Type B pancreatic cell (in vitro differentiated cells): ENCODE results near the gene CEP83. TPM values are rescaled to one million over a fixed set of nuclear protein-coding genes. Genes with fewer than 3 reads are reported as not detected.
"Not testable (repeated sequence)": the region's sequence is repeated elsewhere in the genome, so short reads cannot be mapped to it uniquely, and the experiment has no call there.

ENCODE experiments used
- DNase-seq: peaks from one replicate; pipeline ENCODE4 v3.0.0; 2021; ENCODE audit warnings: mixed read lengths; ENCODE audit not compliant: unreplicated experiment; ENCODE audit errors: extremely low spot score
- H3K27ac Mint-ChIP-seq: 2 replicates; pipeline ENCODE4 v1.8.0; 2021; ENCODE audit warnings: mild to moderate bottlenecking, mixed read lengths
- H3K27me3 Mint-ChIP-seq: 2 replicates; pipeline ENCODE4 v1.8.0; 2021; ENCODE audit warnings: mixed read lengths
- H3K36me3 Mint-ChIP-seq: 2 replicates; pipeline ENCODE4 v1.8.0; 2021; ENCODE audit warnings: mixed read lengths
- H3K4me1 Mint-ChIP-seq: one replicate; pipeline ENCODE4 v1.8.0; 2021; ENCODE audit warnings: mixed read lengths; ENCODE audit not compliant: unreplicated experiment
- H3K4me3 Mint-ChIP-seq: 2 replicates; pipeline ENCODE4 v1.8.0; 2021; ENCODE audit warnings: mild to moderate bottlenecking, mixed read lengths
- H3K9me3 Mint-ChIP-seq: 2 replicates; pipeline ENCODE4 v1.8.0; 2021; ENCODE audit warnings: mixed read lengths
- total RNA-seq: library from RNA; stranded (reverse); gene quantifications from 2 replicates; pipeline ENCODE4 v1.2.1, GENCODE V29; 2021; ENCODE audit warnings: low replicate concordance
- TF ChIP-seq, protein P1 (sequence below): fragments of 200-600 bp; sonication (generic); conservative IDR thresholded peaks from 2 replicates; pipeline ENCODE4 v1.5.0; 2021; ENCODE audit warnings: antibody characterized with exemption, mild to moderate bottlenecking

Gene CEP83
- total RNA-seq, 1 donor from 2014 or later: 22.1 TPM

DNA sequence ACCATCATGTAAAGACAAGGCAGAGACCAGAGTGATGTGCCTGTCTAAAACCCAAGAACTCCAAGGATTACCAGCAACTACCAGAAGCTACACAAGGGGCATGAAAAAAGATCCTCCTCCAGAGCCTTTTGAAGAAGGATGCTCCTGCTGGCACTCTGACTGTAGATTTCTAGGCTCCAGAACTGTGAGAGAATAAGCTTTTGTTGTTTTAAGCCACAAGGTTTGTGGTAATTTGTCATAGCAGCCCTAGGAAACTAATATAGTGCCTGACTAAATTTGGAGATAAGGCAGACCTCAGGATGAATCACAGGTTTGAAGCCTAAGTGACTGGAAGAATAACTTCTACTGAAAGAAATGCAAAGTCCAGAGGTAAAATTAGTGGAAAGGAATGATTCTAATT, 132.9 kb downstream of the CEP83 start:
- TF ChIP-seq, protein P1, sequence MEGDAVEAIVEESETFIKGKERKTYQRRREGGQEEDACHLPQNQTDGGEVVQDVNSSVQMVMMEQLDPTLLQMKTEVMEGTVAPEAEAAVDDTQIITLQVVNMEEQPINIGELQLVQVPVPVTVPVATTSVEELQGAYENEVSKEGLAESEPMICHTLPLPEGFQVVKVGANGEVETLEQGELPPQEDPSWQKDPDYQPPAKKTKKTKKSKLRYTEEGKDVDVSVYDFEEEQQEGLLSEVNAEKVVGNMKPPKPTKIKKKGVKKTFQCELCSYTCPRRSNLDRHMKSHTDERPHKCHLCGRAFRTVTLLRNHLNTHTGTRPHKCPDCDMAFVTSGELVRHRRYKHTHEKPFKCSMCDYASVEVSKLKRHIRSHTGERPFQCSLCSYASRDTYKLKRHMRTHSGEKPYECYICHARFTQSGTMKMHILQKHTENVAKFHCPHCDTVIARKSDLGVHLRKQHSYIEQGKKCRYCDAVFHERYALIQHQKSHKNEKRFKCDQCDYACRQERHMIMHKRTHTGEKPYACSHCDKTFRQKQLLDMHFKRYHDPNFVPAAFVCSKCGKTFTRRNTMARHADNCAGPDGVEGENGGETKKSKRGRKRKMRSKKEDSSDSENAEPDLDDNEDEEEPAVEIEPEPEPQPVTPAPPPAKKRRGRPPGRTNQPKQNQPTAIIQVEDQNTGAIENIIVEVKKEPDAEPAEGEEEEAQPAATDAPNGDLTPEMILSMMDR: no peak
- no peaks in the 10 kb centered on the region for H3K4me1 Mint-ChIP-seq
- no peak overlapping the region for H3K4me3 Mint-ChIP-seq
- peaks cover 34% of the 10 kb centered on the region for H3K36me3 Mint-ChIP-seq
- DNase-seq: no peak
- H3K27me3 Mint-ChIP-seq: no peaks in the 10 kb centered on the region
- no peak overlapping the region for H3K27ac Mint-ChIP-seq
- H3K9me3 Mint-ChIP-seq: peaks cover 4% of the 10 kb centered on the region

DNA sequence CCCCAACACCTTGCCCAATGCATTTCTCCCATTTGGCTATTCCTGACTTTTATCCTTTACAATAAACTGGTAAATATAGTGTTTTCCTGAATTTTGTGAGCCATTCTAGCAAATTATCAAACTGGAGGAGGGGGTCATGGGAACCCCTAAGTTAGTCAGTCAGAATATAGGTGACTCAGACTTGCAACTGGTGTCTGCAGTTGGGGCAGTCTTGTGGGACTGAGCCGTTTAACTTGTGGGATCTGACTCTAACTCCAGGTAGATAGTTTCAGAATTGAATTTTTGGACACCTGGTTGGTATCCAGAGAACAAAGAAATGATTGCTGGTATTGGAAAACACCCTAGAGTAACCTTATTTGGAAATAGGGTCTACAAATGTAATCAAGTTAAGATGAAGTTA, 133.4 kb downstream of the CEP83 start:
- no peak for DNase-seq
- no peaks in the 10 kb centered on the region for H3K4me1 Mint-ChIP-seq
- TF ChIP-seq, protein P1: no peak
- H3K27me3 Mint-ChIP-seq: no peaks in the 10 kb centered on the region
- H3K27ac Mint-ChIP-seq: no peak overlapping the region
- no peak overlapping the region for H3K4me3 Mint-ChIP-seq
- H3K9me3 Mint-ChIP-seq: peaks cover 8% of the 10 kb centered on the region
- H3K36me3 Mint-ChIP-seq: peaks cover 37% of the 10 kb centered on the region

DNA sequence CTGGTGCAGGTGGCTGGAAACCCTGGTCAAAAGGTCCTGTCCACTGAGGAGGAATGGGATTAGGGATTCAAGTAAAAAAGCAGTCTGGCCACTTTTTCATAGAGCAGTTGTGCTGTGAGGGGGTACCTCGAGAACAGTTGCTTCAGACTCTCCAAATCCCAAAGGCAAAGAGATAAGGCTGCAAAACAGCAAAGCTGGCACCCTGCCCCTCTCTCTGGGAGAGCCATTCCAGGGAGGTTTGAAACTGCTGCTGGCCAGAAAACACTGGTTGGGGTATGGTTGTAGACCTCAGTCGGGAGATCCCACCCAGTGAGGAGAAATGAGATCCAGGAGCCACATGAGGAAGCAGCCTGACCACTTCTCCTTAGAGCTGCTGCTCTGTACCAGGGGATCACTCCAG, 137.3 kb downstream of the CEP83 start:
- Mint-ChIP-seq H3K27ac (no peak overlapping the region), H3K27me3 (no peaks in the 10 kb centered on the region), H3K4me1 (no peaks in the 10 kb centered on the region), H3K36me3 (peaks cover 45% of the 10 kb centered on the region), H3K9me3 (peaks cover 35% of the 10 kb centered on the region), H3K4me3 (no peak overlapping the region)
- TF ChIP-seq, protein P1: no peak
- no peak for DNase-seq

DNA sequence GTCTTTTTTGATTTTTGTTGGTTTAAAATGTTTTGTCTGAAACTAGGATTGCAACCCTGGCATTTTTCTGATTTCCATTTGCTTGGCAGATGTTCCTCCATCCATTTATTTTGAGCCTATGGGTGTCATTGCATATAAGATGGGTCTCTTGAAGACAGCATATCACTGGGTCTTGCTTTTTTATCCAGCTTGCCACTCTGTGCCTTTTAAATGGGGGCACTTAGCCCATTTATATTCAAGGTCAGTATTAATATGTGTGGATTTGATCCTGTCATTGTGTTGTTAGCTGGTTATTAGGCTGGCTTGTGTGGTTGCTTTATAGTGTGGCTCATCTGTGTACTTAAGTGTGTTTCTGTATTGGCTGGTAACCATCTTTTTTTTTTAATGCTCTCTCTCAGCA, 139.6 kb downstream of the CEP83 start:
- peaks cover 44% of the 10 kb centered on the region for H3K36me3 Mint-ChIP-seq

DNA sequence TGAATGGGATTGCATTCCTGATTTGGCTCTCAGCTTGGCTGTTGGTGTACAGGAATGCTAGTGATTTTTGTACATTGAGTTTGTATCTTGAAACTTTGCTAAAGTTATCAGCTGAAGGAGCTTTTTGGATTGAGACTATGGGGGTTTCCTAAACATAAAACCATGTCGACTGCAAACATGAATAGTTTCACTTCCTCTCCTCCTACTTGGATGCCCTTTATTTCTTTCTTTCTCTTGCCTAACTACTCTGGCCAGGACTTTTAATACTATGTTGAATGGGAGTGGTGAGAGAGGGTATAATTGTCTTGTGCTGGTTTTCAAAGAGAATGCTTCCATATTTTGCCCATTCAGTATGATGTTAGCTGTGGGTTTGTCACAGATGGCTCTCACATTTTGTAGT, 141.5 kb downstream of the CEP83 start:
- no peak for DNase-seq
- TF ChIP-seq, protein P1: no peak
- H3K4me3 Mint-ChIP-seq: no peak overlapping the region
- no peaks in the 10 kb centered on the region for H3K4me1 Mint-ChIP-seq
- H3K27me3 Mint-ChIP-seq: no peaks in the 10 kb centered on the region
- H3K27ac Mint-ChIP-seq: no peak overlapping the region
- peaks cover 32% of the 10 kb centered on the region for H3K36me3 Mint-ChIP-seq
- peaks cover 35% of the 10 kb centered on the region for H3K9me3 Mint-ChIP-seq

More for the DNA sequence above, 139.6 kb downstream of the CEP83 start:
- no peak for DNase-seq
- Mint-ChIP-seq H3K9me3 (peaks cover 39% of the 10 kb centered on the region), H3K4me3 (no peak overlapping the region), H3K27me3 (no peaks in the 10 kb centered on the region), H3K27ac (no peak overlapping the region), H3K4me1 (no peaks in the 10 kb centered on the region)
- TF ChIP-seq, protein P1: no peak

DNA sequence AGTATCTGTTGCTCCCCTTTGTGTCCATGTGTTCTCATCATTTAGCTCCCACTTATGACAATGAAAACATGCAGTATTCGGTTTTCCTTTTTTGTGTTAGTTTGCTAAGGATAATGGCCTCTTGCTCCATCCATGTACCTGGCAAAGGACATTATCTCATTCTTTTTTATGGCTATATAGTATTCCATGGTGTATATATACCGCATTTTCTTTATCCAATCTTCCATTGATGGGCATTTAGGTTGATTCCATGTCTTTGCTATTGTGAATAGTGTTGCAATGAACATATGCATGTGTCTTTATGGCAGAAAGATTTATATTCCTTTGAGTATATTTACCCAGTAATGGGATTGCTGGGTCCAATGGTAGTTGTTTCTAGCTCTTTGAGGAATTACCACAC, 143.1 kb downstream of the CEP83 start:
- Mint-ChIP-seq H3K36me3 (peaks cover 36% of the 10 kb centered on the region), H3K9me3 (peaks cover 34% of the 10 kb centered on the region)
- not testable (repeated sequence) for H3K4me1 Mint-ChIP-seq, H3K4me3 Mint-ChIP-seq, H3K27me3 Mint-ChIP-seq, DNase-seq, H3K27ac Mint-ChIP-seq
